ENCODE measurements around the gene MMAB.

GRCh38 chr12:109550281-109550680, 23.0 kb downstream of the MMAB start:
- TF ChIP-seq SP1 (IDR thresholded peaks at IDR 0.05) (no peak), ELF4 (IDR thresholded peaks at IDR 0.05) (no peak), HDGF (IDR thresholded peaks at IDR 0.05; ENCODE audit: borderline replicate concordance) (no peak), PKNOX1 (IDR thresholded peaks at IDR 0.05) (no peak), BHLHE40 (IDR thresholded peaks at IDR 0.05; ENCODE audit: borderline replicate concordance) (no peak), SUZ12 (IDR thresholded peaks at IDR 0.05) (no peak), ZNF384 (IDR thresholded peaks at IDR 0.05) (no peak), CTBP1 (IDR thresholded peaks at IDR 0.05; ENCODE audit: borderline replicate concordance) (no peak), FOXK2 (IDR thresholded peaks at IDR 0.05) (no peak), FOXM1 (IDR thresholded peaks at IDR 0.05; ENCODE audit: borderline replicate concordance) (no peak), NFRKB (IDR thresholded peaks at IDR 0.05) (no peak), FOXA1 (IDR thresholded peaks at IDR 0.05) (no peak)
